Peyer's patch (tissue), 4 donors: ENCODE measurements around the gene VGLL2.

Source experiments
- CTCF ChIP-seq, 6 experiments: fragments of 450-650 bp in 4 of 6; fragments of 200-600 bp in 2 of 6; sonication (generic) in 1 of 6; IDR thresholded peaks; one replicate each; pipeline ENCODE4 v1.5.1; 2017 to 2019; ENCODE audit warnings: antibody characterized with exemption in 6 of 6, mild to moderate bottlenecking in 3 of 6, moderate library complexity in 1 of 6
- POLR2A ChIP-seq, 2 donors: fragments of 450-650 bp; IDR thresholded peaks; one replicate each; pipeline ENCODE4 v1.5.1; 2017; ENCODE audit warnings: antibody characterized with exemption in 2 of 2, mild to moderate bottlenecking in 2 of 2, moderate library complexity in 2 of 2

- no peak for TF ChIP-seq CTCF (IDR thresholded peaks at IDR 0.05)
- TF ChIP-seq POLR2A (IDR thresholded peaks at IDR 0.05) = no peak
These were observed 4.9 kb downstream of the VGLL2 start for GRCh38 chr6:117270055-117270842.
